Chondrocyte (in vitro differentiated cells): ENCODE measurements around the gene CFHR2. TPM values are rescaled to one million over a fixed set of nuclear protein-coding genes. Genes with fewer than 3 reads are reported as not detected.
"Not testable (repeated sequence)": the region's sequence is repeated elsewhere in the genome, so short reads cannot be mapped to it uniquely, and the experiment has no call there.

Source experiments
- DNase-seq: peaks from one replicate; pipeline ENCODE4 v3.0.0; 2021; ENCODE audit warnings: mixed read lengths, low spot score
- H3K27ac Mint-ChIP-seq: one replicate; pipeline ENCODE4 v1.8.0; 2021; ENCODE audit warnings: mild to moderate bottlenecking, moderate library complexity, mixed read lengths; ENCODE audit not compliant: unreplicated experiment
- H3K27me3 Mint-ChIP-seq: 2 replicates; pipeline ENCODE4 v1.8.0; 2021; ENCODE audit warnings: low read depth, mixed read lengths
- H3K36me3 Mint-ChIP-seq: 2 replicates; pipeline ENCODE4 v1.8.0; 2021; ENCODE audit warnings: low read depth, mixed read lengths
- H3K4me1 Mint-ChIP-seq: 2 replicates; pipeline ENCODE4 v1.8.0; 2021; ENCODE audit warnings: low read depth, mild to moderate bottlenecking, mixed read lengths
- H3K4me3 Mint-ChIP-seq: one replicate; pipeline ENCODE4 v1.8.0; 2021; ENCODE audit warnings: mild to moderate bottlenecking, moderate library complexity, mixed read lengths; ENCODE audit not compliant: unreplicated experiment
- H3K9me3 Mint-ChIP-seq: 2 replicates; pipeline ENCODE4 v1.8.0; 2021; ENCODE audit warnings: low read depth, mixed read lengths
- total RNA-seq: library from RNA; stranded (reverse); gene quantifications from 3 replicates; pipeline ENCODE4 v1.2.1, GENCODE V29; 2021
- TF ChIP-seq, protein P1 (sequence below): fragments of 200-600 bp; sonication (generic); IDR thresholded peaks from 2 replicates; pipeline ENCODE4 v1.5.0; 2021; ENCODE audit warnings: antibody characterized with exemption, mild to moderate bottlenecking, moderate library complexity

The CFHR2 gene
- total RNA-seq, 1 donor from 2014 or later: not detected

GRCh38 chr1:196970182-196970581 is 26.6 kb downstream of the CFHR2 start:
- H3K4me1 Mint-ChIP-seq: no peaks in the 10 kb centered on the region
- H3K36me3 Mint-ChIP-seq: no peaks in the 10 kb centered on the region
- peaks cover 21% of the 10 kb centered on the region for H3K27me3 Mint-ChIP-seq
- no peak for DNase-seq
- H3K27ac Mint-ChIP-seq: no peak overlapping the region
- TF ChIP-seq, protein P1, sequence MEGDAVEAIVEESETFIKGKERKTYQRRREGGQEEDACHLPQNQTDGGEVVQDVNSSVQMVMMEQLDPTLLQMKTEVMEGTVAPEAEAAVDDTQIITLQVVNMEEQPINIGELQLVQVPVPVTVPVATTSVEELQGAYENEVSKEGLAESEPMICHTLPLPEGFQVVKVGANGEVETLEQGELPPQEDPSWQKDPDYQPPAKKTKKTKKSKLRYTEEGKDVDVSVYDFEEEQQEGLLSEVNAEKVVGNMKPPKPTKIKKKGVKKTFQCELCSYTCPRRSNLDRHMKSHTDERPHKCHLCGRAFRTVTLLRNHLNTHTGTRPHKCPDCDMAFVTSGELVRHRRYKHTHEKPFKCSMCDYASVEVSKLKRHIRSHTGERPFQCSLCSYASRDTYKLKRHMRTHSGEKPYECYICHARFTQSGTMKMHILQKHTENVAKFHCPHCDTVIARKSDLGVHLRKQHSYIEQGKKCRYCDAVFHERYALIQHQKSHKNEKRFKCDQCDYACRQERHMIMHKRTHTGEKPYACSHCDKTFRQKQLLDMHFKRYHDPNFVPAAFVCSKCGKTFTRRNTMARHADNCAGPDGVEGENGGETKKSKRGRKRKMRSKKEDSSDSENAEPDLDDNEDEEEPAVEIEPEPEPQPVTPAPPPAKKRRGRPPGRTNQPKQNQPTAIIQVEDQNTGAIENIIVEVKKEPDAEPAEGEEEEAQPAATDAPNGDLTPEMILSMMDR: no peak
- H3K4me3 Mint-ChIP-seq: no peak overlapping the region
- no peaks in the 10 kb centered on the region for H3K9me3 Mint-ChIP-seq

GRCh38 chr1:196976278-196976677 is 32.7 kb downstream of the CFHR2 start:
- no peaks in the 10 kb centered on the region for H3K4me1 Mint-ChIP-seq
- no peak overlapping the region for H3K4me3 Mint-ChIP-seq
- peaks cover 14% of the 10 kb centered on the region for H3K27me3 Mint-ChIP-seq
- no peak for DNase-seq
- H3K27ac Mint-ChIP-seq: no peak overlapping the region
- TF ChIP-seq, protein P1: no peak
- no peaks in the 10 kb centered on the region for H3K9me3 Mint-ChIP-seq
- no peaks in the 10 kb centered on the region for H3K36me3 Mint-ChIP-seq

GRCh38 chr1:196977278-196977677 is 33.7 kb downstream of the CFHR2 start, which contains the start of gene CFHR5:
Gene CFHR5, plus strand, starts transcription at chr1:196977556. Its CDS starts 109 bp downstream, at chr1:196977665.
- Mint-ChIP-seq H3K27me3 (peaks cover 10% of the 10 kb centered on the region), H3K4me1 (no peaks in the 10 kb centered on the region), H3K27ac (no peak within 1 kb of the TSS), H3K36me3 (no peaks in the 10 kb centered on the region), H3K4me3 (no peak within 1 kb of the TSS), H3K9me3 (no peaks in the 10 kb centered on the region)
- no peak for DNase-seq
- TF ChIP-seq, protein P1: no peak

DNA sequence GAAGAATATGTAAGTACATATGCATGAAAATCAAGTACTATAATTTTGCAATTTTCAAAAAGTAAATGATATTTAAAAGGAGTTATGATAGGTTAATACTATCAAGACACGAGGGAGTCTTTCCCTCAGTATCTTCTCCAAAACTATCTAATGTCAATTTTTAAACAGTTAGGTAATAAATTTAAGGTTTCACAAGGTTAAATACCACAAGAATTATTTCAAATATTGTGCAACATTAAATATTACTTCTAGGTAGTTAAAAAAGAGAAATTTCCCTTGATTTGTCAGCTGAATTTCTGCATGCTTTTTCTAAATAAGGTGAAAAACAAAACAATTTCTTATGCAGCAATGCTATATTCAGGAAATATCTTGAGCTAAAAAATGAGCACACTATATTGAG is 37.3 kb downstream of the CFHR2 start:
- TF ChIP-seq, protein P1: no peak
- Mint-ChIP-seq H3K4me1 (no peaks in the 10 kb centered on the region), H3K36me3 (no peaks in the 10 kb centered on the region), H3K4me3 (no peak overlapping the region), H3K9me3 (no peaks in the 10 kb centered on the region), H3K27me3 (peaks cover 8% of the 10 kb centered on the region), H3K27ac (no peak overlapping the region)
- DNase-seq: no peak

GRCh38 chr1:196982247-196982646 is 38.7 kb downstream of the CFHR2 start:
- not testable (repeated sequence) for H3K9me3 Mint-ChIP-seq, H3K4me1 Mint-ChIP-seq, DNase-seq, H3K27me3 Mint-ChIP-seq, H3K4me3 Mint-ChIP-seq, H3K27ac Mint-ChIP-seq, H3K36me3 Mint-ChIP-seq

DNA sequence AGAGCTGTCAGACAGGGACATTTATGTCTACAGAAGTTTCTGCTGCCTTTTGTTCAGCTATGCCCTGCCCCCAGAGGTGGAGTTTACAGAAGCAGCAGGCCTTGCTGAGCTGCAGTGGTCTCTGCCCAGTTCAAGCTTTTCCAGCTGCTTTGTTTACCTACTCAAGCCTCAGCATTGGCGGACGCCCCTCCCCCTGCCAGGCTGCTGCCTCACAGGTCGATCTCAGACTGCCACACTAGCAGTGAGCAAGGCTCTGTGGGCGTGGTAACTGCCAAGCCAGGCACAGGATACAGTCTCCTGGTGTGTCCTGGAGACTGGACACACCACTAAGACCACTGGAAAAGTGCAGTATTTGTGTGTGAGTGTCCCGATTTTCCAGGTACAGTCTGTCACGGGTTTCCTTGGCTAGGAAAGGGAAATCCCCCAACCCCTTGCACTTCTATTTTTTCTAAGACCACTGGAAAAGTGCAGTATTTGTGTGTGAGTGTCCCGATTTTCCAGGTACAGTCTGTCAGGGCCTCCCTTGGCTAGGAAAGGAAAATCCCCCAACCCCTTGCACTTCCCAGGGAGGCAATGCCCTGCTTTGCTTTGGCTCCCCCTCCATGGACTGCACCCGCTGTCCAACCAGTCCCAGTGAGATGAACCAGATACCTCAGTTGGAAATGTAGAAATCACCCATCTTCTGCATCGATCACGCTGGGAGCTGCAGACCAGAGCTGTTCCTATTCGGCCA is 48.5 kb downstream of the CFHR2 start:
- not testable (repeated sequence) for DNase-seq, H3K9me3 Mint-ChIP-seq, H3K27ac Mint-ChIP-seq, H3K4me3 Mint-ChIP-seq, H3K4me1 Mint-ChIP-seq, H3K36me3 Mint-ChIP-seq
- peaks cover 26% of the 10 kb centered on the region for H3K27me3 Mint-ChIP-seq
